HG02870 (cell line): ENCODE results near the gene CHKB.

Experiments
- ATAC-seq: cut with Tn5 transposase; IDR thresholded peaks from one replicate; pipeline ENCODE4 v1.9.1; 2021; ENCODE audit warnings: mild to moderate bottlenecking, moderate library complexity; ENCODE audit not compliant: unreplicated experiment

CHKB gene

GRCh38 chr22:50575426-50575941 lies 7.2 kb downstream of the CHKB start:
- no peak for ATAC-seq

GRCh38 chr22:50574383-50574755 lies 8.3 kb downstream of the CHKB start:
- ATAC-seq, result no peak

- ATAC-seq, result no peak
Observed at GRCh38 chr22:50573491-50574382, 8.9 kb downstream of the CHKB start.

- ATAC-seq, result no peak
Observed at GRCh38 chr22:50572965-50573364, 9.7 kb downstream of the CHKB start.

- no peak for ATAC-seq
Observed at GRCh38 chr22:50571264-50572175, 11.1 kb downstream of the CHKB start.

GRCh38 chr22:50570861-50571260 lies 11.8 kb downstream of the CHKB start:
- ATAC-seq, result no peak

GRCh38 chr22:50569896-50570535 lies 12.6 kb downstream of the CHKB start:
- no peak for ATAC-seq

GRCh38 chr22:50569041-50569459 lies 13.6 kb downstream of the CHKB start:
- ATAC-seq, result no peak

- ATAC-seq, result no peak
Observed at GRCh38 chr22:50568626-50569025, 14.0 kb downstream of the CHKB start.

- no peak for ATAC-seq
Observed at GRCh38 chr22:50567721-50568252, 14.9 kb downstream of the CHKB start.

GRCh38 chr22:50564289-50564688 lies 18.4 kb downstream of the CHKB start:
- no peak for ATAC-seq

GRCh38 chr22:50563413-50564160 lies 19.1 kb downstream of the CHKB start:
- no peak for ATAC-seq

GRCh38 chr22:50562523-50563412 lies 19.9 kb downstream of the CHKB start, which contains the start of gene SYCE3:
SYCE3 (minus strand) TSS chr22:50562919; CDS start chr22:50556405, 6,514 bp downstream.
- peak; percentile 96 for ATAC-seq

- no peak for ATAC-seq
Observed at GRCh38 chr22:50561401-50562358, 21.0 kb downstream of the CHKB start.

GRCh38 chr22:50560034-50560433 lies 22.6 kb downstream of the CHKB start:
- no peak for ATAC-seq

GRCh38 chr22:50556703-50557102 lies 25.9 kb downstream of the CHKB start:
- no peak for ATAC-seq

GRCh38 chr22:50553310-50553709 lies 29.3 kb downstream of the CHKB start:
- ATAC-seq, result no peak
